Measurements from ENCODE around the gene PIP5K1C.
A peak's percentile ranks its signal among the peaks of the same experiment; 100 is the strongest.

The PIP5K1C gene

DNA sequence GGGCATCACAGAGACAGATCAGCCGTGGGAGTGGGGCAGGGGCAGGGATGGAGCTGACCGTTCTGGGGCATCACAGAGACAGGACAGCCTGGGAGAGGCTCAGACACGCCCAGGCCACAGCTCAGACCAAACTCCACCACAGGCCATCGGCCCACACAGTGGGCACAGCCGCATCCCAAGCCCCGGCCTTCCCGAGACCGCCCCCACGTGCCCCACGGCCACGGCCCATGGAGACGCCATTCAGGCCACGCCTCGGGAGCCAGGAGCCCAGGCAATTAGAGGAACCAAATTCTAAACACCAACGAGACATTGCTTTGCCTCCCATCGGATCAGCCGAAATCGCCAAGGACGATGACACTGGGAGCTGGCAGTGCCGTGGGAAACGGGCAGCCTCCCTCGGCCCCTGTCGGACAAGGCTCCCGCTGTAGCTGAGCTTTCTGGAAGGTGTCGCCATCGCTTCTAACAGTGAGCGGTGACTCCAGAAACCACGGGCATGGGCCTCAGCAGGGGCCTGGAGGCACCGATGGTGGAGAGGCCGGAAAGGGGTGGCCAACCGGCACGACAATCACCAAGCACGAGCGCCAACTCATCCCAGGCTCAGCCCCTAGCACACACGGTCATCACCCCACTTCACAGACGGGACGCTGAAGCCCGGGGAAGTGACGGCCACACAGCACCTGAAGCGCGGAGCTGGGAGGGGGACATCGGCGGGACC is 2.4 kb downstream of the PIP5K1C start:
- H3K4me3 ChIP-seq (ENCODE audit: low read length) = peak overlapping the region; percentile 85; the same call in 1 of the 2 replicates
- no peak for DNase-seq (ENCODE audit: low read depth)
- TF ChIP-seq, protein P1, sequence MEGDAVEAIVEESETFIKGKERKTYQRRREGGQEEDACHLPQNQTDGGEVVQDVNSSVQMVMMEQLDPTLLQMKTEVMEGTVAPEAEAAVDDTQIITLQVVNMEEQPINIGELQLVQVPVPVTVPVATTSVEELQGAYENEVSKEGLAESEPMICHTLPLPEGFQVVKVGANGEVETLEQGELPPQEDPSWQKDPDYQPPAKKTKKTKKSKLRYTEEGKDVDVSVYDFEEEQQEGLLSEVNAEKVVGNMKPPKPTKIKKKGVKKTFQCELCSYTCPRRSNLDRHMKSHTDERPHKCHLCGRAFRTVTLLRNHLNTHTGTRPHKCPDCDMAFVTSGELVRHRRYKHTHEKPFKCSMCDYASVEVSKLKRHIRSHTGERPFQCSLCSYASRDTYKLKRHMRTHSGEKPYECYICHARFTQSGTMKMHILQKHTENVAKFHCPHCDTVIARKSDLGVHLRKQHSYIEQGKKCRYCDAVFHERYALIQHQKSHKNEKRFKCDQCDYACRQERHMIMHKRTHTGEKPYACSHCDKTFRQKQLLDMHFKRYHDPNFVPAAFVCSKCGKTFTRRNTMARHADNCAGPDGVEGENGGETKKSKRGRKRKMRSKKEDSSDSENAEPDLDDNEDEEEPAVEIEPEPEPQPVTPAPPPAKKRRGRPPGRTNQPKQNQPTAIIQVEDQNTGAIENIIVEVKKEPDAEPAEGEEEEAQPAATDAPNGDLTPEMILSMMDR (conservative IDR thresholded peaks at IDR 0.05; ENCODE audit: low read length) = no peak

DNA sequence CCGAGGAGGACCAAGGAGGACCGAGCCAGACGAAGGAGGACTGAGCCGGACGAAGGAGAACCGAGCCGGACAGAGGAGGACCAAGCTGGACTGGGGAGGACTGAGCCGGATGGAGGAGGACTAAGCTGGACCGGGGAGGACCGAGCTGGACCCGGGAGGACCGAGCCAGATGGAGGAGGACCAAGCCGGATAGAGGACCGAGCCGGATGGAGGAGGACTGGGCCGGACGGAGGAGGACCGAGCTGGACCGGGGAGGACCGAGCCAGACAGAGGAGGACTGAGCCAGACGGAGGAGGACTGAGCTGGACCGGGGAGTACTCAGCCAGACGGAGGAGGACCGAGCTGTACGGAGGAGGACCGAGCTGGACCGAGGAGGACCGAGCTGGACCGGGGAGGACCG is 3.2 kb downstream of the PIP5K1C start:
- no peak for DNase-seq (ENCODE audit: low read depth)
- TF ChIP-seq, protein P1 (conservative IDR thresholded peaks at IDR 0.05; ENCODE audit: low read length) = no peak
- H3K4me3 ChIP-seq (ENCODE audit: low read length) = no peak overlapping the region

DNA sequence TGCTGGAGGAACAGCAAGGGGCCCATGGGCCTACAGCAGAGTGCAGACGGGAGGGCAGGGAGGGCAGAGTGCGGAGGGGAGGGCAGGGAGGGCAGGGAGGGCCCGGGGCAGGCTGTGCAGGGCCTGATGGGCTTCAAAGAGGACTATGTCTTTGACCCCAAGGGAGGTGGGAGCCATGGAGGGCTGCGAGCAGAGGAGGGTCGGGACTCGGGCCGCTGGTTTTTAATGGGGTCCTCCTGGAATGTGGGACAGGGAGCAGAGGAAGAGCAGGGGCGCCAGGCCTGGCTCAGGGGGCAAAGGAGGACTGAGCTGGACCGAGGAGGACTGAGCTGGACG is 3.6 kb downstream of the PIP5K1C start:
- no peak for DNase-seq (ENCODE audit: low read depth)
- TF ChIP-seq, protein P1 (conservative IDR thresholded peaks at IDR 0.05; ENCODE audit: low read length) = no peak
- no peak overlapping the region for H3K4me3 ChIP-seq (ENCODE audit: low read length)

DNA sequence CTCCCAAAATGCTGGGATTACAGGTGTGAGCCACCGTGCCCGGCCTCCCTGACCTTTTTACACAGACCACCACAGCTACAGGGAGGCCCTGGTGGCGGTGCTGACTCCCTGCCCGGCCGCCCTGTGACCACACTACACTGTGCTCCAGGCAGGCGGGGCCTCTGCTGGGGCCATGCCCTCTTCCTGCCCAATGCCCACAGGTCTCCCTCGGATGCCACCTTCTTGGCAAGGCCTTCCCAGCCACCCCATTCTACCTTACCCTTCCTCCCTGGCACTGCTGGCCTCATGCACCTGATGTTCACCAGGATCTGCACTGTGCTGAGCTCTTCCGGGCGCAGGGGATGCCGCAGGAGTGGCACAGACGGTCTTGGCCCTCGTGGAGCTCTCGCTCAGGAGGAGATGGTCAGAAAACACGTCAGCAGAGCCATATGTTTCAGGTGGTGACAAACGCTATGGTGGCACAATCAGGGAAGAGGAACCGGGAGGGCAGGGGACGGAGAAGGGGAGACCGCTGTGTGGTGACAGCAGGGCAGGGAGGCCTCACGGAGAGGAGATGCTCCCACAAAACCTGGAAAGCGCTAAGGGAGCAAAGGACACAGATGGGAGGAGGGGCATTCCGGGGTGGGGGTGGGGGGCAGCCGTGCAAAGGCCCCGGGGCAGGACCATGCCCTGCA is 4.1 kb downstream of the PIP5K1C start:
- TF ChIP-seq, protein P1 (conservative IDR thresholded peaks at IDR 0.05; ENCODE audit: low read length) = no peak
- H3K4me3 ChIP-seq (ENCODE audit: low read length) = no peak overlapping the region
- DNase-seq (ENCODE audit: low read depth) = no peak

DNA sequence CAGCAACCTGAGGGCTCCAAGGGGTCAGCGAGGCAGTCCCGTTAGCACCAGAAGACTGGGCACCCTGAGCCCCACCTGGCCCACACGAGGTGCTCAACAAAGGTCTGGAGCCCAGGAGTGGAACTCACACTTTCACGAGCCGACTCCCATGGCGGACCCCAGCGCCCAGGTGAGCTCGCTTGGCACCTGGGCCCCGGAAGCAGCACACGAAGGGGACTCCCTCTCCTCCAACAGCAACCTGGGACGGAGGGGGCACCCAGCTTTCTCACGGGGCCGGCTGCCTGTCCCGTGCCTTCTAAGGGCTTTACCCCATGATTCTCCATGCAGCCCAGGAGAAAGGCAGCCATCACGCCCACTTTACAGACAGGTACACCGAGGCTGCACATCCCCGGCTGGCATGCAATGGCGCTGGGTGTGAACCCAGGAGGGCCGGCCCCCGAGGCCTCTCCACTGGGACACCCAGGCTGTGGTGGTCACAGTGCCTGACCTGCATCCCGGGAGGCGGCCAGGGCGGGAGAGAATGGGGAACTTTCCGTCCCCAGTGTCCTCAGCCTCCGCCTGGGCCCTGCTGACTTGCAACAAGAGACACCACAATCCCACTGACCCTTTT is 5.0 kb downstream of the PIP5K1C start:
- no peak overlapping the region for H3K4me3 ChIP-seq (ENCODE audit: low read length)
- no peak for DNase-seq (ENCODE audit: low read depth)
- TF ChIP-seq, protein P1 (conservative IDR thresholded peaks at IDR 0.05; ENCODE audit: low read length) = no peak

DNA sequence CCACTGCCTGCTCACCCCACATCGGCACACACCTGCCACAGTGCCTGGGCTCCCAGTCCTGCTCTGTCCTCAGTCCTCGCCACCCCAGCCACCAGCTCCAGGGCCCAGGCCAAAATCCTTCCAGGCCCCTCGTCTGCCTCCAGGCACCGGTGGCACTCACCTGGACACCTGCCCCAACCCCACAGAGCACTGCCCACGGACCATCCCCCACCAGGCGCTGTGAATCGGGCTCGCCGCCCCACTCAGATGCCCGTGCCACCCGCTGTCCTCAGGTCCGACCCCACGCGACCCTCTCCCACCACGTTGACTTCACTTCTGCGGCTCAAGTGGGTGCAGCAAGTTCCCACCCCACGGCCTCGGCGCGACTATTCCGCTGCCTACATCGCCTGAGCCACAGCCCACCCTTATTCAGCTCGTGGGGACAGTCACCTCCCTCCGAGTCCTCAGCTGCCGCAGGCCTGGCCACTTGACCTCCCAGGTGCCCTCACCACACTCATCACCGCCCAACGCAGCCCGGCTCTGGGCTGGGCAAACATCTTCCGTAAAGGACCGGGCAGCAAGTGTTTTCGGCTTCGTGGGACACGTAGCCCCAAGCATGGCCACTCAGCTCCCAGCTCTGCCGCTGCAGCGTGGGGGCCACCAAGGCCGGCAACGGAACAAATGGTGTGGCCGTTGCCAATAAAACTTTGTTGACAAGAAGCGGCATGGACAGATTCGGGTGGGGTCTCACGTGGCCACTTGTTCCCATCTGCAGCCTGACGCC is 5.7 kb downstream of the PIP5K1C start:
- TF ChIP-seq, protein P1 (conservative IDR thresholded peaks at IDR 0.05; ENCODE audit: low read length) = no peak
- no peak for DNase-seq (ENCODE audit: low read depth)
- no peak overlapping the region for H3K4me3 ChIP-seq (ENCODE audit: low read length)
